GM21515 (cell line): ENCODE measurements around the gene ACSM2B.
"Not testable (repeated sequence)": the region's sequence is repeated elsewhere in the genome, so short reads cannot be mapped to it uniquely, and the experiment has no call there.

Source experiments
- ATAC-seq: cut with Tn5 transposase; IDR thresholded peaks from one replicate; pipeline ENCODE4 v1.9.1; 2021; ENCODE audit not compliant: unreplicated experiment

Gene ACSM2B

GRCh38 chr16:20536669-20537068 lies 39.5 kb downstream of the ACSM2B start:
- not testable (repeated sequence) for ATAC-seq

- ATAC-seq, result not testable (repeated sequence)
Measured at GRCh38 chr16:20532284-20532792, 43.8 kb downstream of the ACSM2B start.

DNA sequence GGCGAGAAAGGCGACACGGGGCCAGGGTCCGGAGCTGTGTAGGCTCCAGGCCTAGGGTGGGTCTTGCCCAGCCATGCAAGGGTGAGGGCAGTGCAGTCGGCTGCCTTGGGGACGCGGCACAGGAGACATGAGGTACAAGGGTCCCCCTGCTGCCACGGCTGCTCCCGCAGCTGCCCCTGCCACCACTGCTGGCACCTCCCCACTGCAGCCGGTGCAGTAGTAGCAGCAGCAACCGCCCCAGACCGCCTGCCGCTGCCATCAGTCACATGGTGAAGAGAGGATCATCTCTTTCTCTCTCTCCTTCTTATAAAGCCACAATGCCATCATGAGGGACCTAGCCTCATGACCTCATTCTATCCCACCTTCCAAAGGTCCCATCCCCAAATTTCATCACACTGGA lies 44.4 kb downstream of the ACSM2B start:
- ATAC-seq, result not testable (repeated sequence)

DNA sequence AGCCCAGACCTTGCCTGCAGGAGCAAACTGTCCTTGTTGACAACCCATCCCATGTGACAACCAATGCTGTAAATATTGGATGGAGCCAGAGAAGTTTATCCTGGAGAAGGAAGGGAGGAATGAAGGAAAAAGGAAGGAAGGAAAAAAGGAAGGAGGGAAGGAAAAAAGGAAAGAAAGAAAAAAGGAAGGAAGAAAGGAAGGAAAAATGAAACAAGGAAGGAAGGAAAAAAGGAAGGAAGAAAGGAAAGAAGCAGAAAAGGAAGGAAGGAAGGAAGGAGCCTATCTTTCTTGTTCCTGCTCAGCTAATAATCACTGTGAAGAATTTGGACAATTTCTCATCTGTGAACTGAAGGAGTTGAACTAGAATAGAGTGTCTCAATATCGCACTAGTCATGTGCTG lies 56.1 kb downstream of the ACSM2B start:
- no peak for ATAC-seq

DNA sequence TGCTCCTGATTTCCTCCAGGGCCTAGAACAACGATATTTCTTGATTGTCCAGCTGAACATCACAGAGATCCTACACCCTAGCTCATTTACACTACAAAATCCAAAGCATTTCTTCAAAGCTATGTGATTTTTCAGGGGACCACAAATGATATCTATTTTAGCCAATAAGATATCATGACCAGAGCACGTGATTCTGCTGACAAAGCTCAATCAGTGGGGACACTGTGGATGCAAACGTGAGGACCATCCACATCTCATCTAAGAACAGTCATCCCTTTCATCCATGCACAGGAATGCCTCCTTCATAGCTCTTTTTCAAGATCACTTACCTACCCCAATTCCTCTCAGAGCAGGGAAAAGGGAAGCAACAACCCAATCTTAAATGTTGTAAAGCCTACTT lies 56.9 kb downstream of the ACSM2B start:
- no peak for ATAC-seq

- no peak for ATAC-seq
Measured at GRCh38 chr16:20517149-20517548, 59.0 kb downstream of the ACSM2B start.

- ATAC-seq, result no peak
Measured at GRCh38 chr16:20515688-20516090, 60.5 kb downstream of the ACSM2B start.

DNA sequence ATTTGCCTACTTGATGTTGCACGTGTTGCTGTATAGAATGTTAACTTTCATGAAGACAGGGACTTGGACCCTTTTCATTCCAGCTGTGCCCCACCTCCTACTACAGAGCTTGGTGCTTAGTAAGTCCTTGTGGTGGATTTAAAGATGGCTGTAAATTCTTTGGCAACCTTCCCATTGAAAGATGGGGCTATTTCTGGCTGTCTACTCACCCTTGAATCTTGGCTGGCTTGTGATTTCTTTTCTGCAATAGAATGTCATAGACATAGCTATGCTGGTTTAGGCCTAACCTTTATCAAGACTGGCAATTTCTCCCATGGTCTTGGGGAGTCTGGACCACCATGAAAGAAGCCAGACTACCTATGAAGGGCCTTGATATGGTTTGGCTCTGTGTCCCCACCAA lies 65.8 kb downstream of the ACSM2B start:
- ATAC-seq, result no peak

DNA sequence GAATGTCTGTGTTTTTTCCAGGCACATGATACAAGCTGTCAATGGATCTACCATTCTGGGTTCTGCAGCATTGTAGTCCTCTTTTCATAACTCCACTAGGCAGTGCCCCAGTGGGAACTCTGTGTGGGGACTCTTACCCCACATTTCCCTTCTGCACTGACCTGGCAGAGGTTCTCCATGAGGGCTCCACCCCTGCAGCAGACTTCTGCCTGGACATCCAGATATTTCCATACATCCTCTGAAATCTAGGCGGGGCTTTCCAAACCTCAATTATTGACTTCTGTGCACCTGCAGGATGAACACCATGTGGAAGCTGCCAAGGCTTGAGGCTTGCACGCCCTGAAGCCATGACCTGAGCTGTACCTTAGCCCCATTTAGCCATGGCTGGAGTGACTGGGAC lies 68.9 kb downstream of the ACSM2B start:
- ATAC-seq, result no peak

DNA sequence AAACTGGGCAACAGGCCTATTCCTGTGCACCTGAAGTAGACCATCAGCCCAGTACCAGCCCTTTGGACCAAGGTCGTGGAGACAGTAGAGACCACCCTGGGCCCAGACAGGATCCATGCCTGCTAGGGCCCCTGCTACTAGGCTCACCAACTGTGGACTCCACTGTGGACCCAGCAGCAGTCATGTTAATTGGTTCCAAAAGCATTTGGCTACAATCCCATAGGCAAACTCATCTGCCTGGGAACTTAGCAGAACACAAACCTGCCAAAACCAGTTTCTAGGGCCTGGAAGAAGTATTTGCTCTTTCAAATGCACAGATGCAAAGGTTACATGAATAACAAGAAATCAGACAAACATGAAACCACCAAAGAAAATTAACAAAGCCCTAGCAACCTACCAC lies 71.7 kb downstream of the ACSM2B start:
- ATAC-seq, result no peak

DNA sequence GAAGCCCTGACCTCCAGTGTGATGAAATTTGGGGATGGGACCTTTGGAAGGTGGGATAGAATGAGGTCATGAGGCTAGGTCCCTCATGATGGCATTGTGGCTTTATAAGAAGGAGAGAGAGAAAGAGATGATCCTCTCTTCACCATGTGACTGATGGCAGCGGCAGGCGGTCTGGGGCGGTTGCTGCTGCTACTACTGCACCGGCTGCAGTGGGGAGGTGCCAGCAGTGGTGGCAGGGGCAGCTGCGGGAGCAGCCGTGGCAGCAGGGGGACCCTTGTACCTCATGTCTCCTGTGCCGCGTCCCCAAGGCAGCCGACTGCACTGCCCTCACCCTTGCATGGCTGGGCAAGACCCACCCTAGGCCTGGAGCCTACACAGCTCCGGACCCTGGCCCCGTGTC lies 84.7 kb downstream of the ACSM2B start:
- ATAC-seq, result not testable (repeated sequence)

DNA sequence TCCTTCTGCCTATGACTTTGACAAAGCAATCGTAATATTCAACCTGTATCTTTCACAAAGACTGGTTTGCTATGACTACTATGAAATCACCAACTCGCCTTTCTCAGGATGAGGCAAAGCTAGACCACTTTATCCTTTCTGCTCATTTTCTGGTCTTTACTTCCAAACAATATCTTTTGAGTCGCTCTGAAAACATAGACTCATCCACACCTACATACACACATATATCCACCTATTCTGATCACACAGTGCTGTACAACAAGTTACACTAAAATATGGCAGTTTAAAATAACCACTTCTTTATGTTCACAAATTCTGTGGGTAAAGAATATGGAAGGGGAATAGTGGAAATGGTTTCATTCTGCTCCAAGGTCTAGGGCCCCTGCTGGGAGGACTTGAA lies 85.2 kb downstream of the ACSM2B start:
- not testable (repeated sequence) for ATAC-seq
